H9 (cell line): ENCODE measurements around the gene FBXL15. TPM values are rescaled to one million over a fixed set of nuclear protein-coding genes. Genes with fewer than 3 reads are reported as not detected.

ENCODE experiments used
- DNase-seq: peaks from one replicate; pipeline ENCODE4 v3.0.0-alpha.2; 2017
- H2AFZ ChIP-seq: one replicate; pipeline ENCODE4 v1.6.1; 2013; ENCODE audit warnings: mild to moderate bottlenecking, low read length, control low read depth, moderate library complexity
- H2AK5ac ChIP-seq: 2 replicates; pipeline ENCODE4 v1.6.1; 2013; ENCODE audit warnings: low read length, control low read depth, mixed read lengths; ENCODE audit not compliant: insufficient read length
- H2BK120ac ChIP-seq: one replicate; pipeline ENCODE4 v1.6.1; 2013; ENCODE audit warnings: low read depth, mild to moderate bottlenecking, low read length, control low read depth, inconsistent platforms; ENCODE audit not compliant: poor library complexity, severe bottlenecking
- H2BK12ac ChIP-seq: 2 replicates; pipeline ENCODE4 v1.6.1; 2013; ENCODE audit warnings: low read length, control low read depth, mixed read lengths, low read depth; ENCODE audit not compliant: insufficient read length
- H2BK15ac ChIP-seq: 2 replicates; pipeline ENCODE4 v1.6.1; 2013; ENCODE audit warnings: low read depth, low read length, control low read depth
- H2BK20ac ChIP-seq: one replicate; pipeline ENCODE4 v1.6.1; 2013; ENCODE audit warnings: low read depth, mild to moderate bottlenecking, low read length, control low read depth, inconsistent platforms; ENCODE audit not compliant: poor library complexity, severe bottlenecking
- H2BK5ac ChIP-seq: 2 replicates; pipeline ENCODE4 v1.6.1; 2013; ENCODE audit warnings: low read length, control low read depth, mixed read lengths; ENCODE audit not compliant: insufficient read length
- H3K14ac ChIP-seq: 2 replicates; pipeline ENCODE4 v1.6.1; 2013; ENCODE audit warnings: low read length, control low read depth; ENCODE audit not compliant: insufficient read depth
- H3K18ac ChIP-seq: 2 replicates; pipeline ENCODE4 v1.6.1; 2013; ENCODE audit warnings: low read depth, mild to moderate bottlenecking, mixed read lengths, low read length, control low read depth; ENCODE audit not compliant: insufficient read length
- H3K23ac ChIP-seq: 2 replicates; pipeline ENCODE4 v1.6.1; 2013; ENCODE audit warnings: low read length, control low read depth, mixed read lengths, low read depth; ENCODE audit not compliant: insufficient read length
- H3K23me2 ChIP-seq: 2 replicates; pipeline ENCODE4 v1.6.1; 2013; ENCODE audit warnings: low read depth, mild to moderate bottlenecking, mixed read lengths, low read length, control low read depth; ENCODE audit not compliant: insufficient read length, poor library complexity, severe bottlenecking
- H3K27ac ChIP-seq: 2 replicates; pipeline ENCODE4 v1.5.1; 2013; ENCODE audit warnings: low read length, control low read depth, mixed read lengths, low read depth; ENCODE audit not compliant: insufficient read length
- H3K27me3 ChIP-seq: 2 replicates; pipeline ENCODE4 v1.6.1; 2013; ENCODE audit warnings: low read length, control low read depth, inconsistent platforms; ENCODE audit not compliant: insufficient read depth
- H3K4ac ChIP-seq: 2 replicates; pipeline ENCODE4 v1.6.1; 2013; ENCODE audit warnings: low read depth, mild to moderate bottlenecking, control low read depth, inconsistent platforms, low read length, moderate library complexity
- H3K4me1 ChIP-seq: 2 replicates; pipeline ENCODE4 v1.6.1; 2013; ENCODE audit warnings: low read length, control low read depth, inconsistent platforms; ENCODE audit not compliant: insufficient read depth
- H3K4me2 ChIP-seq: 2 replicates; pipeline ENCODE4 v1.6.1; 2013; ENCODE audit warnings: low read length, control low read depth, mixed read lengths; ENCODE audit not compliant: insufficient read length, insufficient read depth
- H3K56ac ChIP-seq: 2 replicates; pipeline ENCODE4 v1.6.1; 2013; ENCODE audit warnings: low read depth, mild to moderate bottlenecking, mixed read lengths, low read length, control low read depth; ENCODE audit not compliant: insufficient read length
- H3K79me1 ChIP-seq: 2 replicates; pipeline ENCODE4 v1.6.1; 2013; ENCODE audit warnings: low read depth, mild to moderate bottlenecking, moderate library complexity, low read length, control low read depth, inconsistent platforms; ENCODE audit not compliant: insufficient read depth, poor library complexity, severe bottlenecking
- H3K79me2 ChIP-seq: 2 replicates; pipeline ENCODE4 v1.6.1; 2013; ENCODE audit warnings: low read length, control low read depth, inconsistent platforms; ENCODE audit not compliant: insufficient read depth
- H3K9ac ChIP-seq: 2 replicates; pipeline ENCODE4 v1.6.1; 2013; ENCODE audit warnings: low read length, control low read depth, mixed read lengths; ENCODE audit not compliant: insufficient read length; ENCODE audit errors: extremely low read depth
- H3K9me3 ChIP-seq: one replicate; pipeline ENCODE4 v1.6.1; 2013; ENCODE audit warnings: low read depth, low read length, inconsistent platforms; ENCODE audit not compliant: control insufficient read depth
- H3T11ph ChIP-seq: one replicate; pipeline ENCODE4 v1.6.1; 2013; ENCODE audit warnings: mild to moderate bottlenecking, low read length, control low read depth, inconsistent platforms
- H4K20me1 ChIP-seq: one replicate; pipeline ENCODE4 v1.6.1; 2013; ENCODE audit not compliant: control insufficient read depth, insufficient read length, insufficient read depth
- H4K5ac ChIP-seq: 2 replicates; pipeline ENCODE4 v1.6.1; 2013; ENCODE audit warnings: low read depth, mild to moderate bottlenecking, mixed read lengths, low read length, control low read depth; ENCODE audit not compliant: insufficient read length
- H4K8ac ChIP-seq: replicated peaks from 2 replicates; pipeline ENCODE4 v1.6.1; 2013; ENCODE audit warnings: low read length, control low read depth, mixed read lengths, low read depth; ENCODE audit not compliant: insufficient read length
- H4K91ac ChIP-seq: 2 replicates; pipeline ENCODE4 v1.6.1; 2013; ENCODE audit warnings: low read depth, mild to moderate bottlenecking, moderate library complexity, mixed read lengths, low read length, control low read depth; ENCODE audit not compliant: insufficient read length
- H3K27ac Mint-ChIP-seq, 3 experiments: 2 replicates in 2 of 3; 3 replicates in 1 of 3; pipeline ENCODE4 v1.8.0; 2020 to 2021; ENCODE audit warnings: mixed read lengths in 3 of 3, mild to moderate bottlenecking in 1 of 3, moderate library complexity in 1 of 3
- H3K27me3 Mint-ChIP-seq: 2 replicates; pipeline ENCODE4 v1.8.0; 2021; ENCODE audit warnings: low read depth, mild to moderate bottlenecking, moderate library complexity, mixed read lengths
- H3K36me3 Mint-ChIP-seq, 3 experiments: 2 replicates in 2 of 3; 3 replicates in 1 of 3; pipeline ENCODE4 v1.8.0; 2020 to 2021; ENCODE audit warnings: low read depth in 3 of 3, mixed read lengths in 3 of 3; ENCODE audit not compliant: insufficient read depth in 1 of 3
- H3K4me1 Mint-ChIP-seq, 2 experiments: 2 replicates each; pipeline ENCODE4 v1.8.0; 2020; ENCODE audit warnings: mixed read lengths in 2 of 2
- H3K4me3 Mint-ChIP-seq, 2 experiments: 2 replicates in 1 of 2; 3 replicates in 1 of 2; pipeline ENCODE4 v1.8.0; 2020 to 2021; ENCODE audit warnings: mild to moderate bottlenecking in 2 of 2, mixed read lengths in 2 of 2, moderate library complexity in 1 of 2
- H3K9me3 Mint-ChIP-seq, 2 experiments: 2 replicates in 1 of 2; 3 replicates in 1 of 2; pipeline ENCODE4 v1.8.0; 2020; ENCODE audit warnings: mild to moderate bottlenecking in 2 of 2, mixed read lengths in 2 of 2, moderate library complexity in 1 of 2
- CTCF ChIP-seq: fragments of 200-600 bp; sonication (generic); conservative IDR thresholded peaks from 3 replicates; pipeline ENCODE4 v1.8.0; 2021; ENCODE audit warnings: antibody characterized with exemption, mild to moderate bottlenecking
- WGBS: extraction: QIAGEN DNeasy Blood & Tissue Kit; methylation state at CpG from one replicate; pipeline ENCODE4 v1.1.7; 2013; ENCODE audit warnings: missing lambda C conversion rate, low lambda C conversion rate, mixed read lengths; ENCODE audit not compliant: insufficient read length; ENCODE audit errors: extremely low coverage; 5-methylcytosine and 5-hydroxymethylcytosine counted together
- total RNA-seq: library from RNA; stranded (reverse); gene quantifications from 2 replicates; pipeline ENCODE4 v1.2.1, GENCODE V29; 2021

The FBXL15 gene
- total RNA-seq, 1 experiment from 2014 or later, result 9.1 TPM

- H4K91ac ChIP-seq, result no peak overlapping the region
- H3K27ac Mint-ChIP-seq, result peak overlapping the region; percentile 79 to 97 (median 91); a peak in 6 of 7 replicates
- peaks cover 0 to 4% (median 2%) of the 10 kb centered on the region in 3 experiments; a peak in 3 of 7 replicates for H3K36me3 Mint-ChIP-seq
- peak overlapping the region; percentile 90 for H3K18ac ChIP-seq
- H3K9me3 Mint-ChIP-seq, result no peaks in the 10 kb centered on the region
- no peak overlapping the region for H2AK5ac ChIP-seq
- H3T11ph ChIP-seq, result peak overlapping the region; percentile 81
- H3K4me3 Mint-ChIP-seq, result peak overlapping the region; percentile 76 to 95
- peaks cover 41 to 51% of the 10 kb centered on the region in 2 experiments for H3K4me1 Mint-ChIP-seq
- no peaks in the 10 kb centered on the region for H3K79me1 ChIP-seq
- WGBS, result no CpG with 5 or more reads among the region's 54 CpGs
- peak overlapping the region; percentile 29; the same call in 1 of the 2 replicates for H3K4ac ChIP-seq
- H4K20me1 ChIP-seq, result no peaks in the 10 kb centered on the region
- peak overlapping the region; percentile 83 for H3K4me2 ChIP-seq
- H4K8ac ChIP-seq, result no peak overlapping the region
- H3K27me3 ChIP-seq, result no peaks in the 10 kb centered on the region
- H3K9me3 ChIP-seq, result no peaks in the 10 kb centered on the region
- peaks cover 10% of the 10 kb centered on the region for H3K23me2 ChIP-seq
- H3K79me2 ChIP-seq, result no peaks in the 10 kb centered on the region
- H2BK15ac ChIP-seq, result no peak overlapping the region
- H3K23ac ChIP-seq, result no peak overlapping the region
- H2BK5ac ChIP-seq, result peak overlapping the region; percentile 32
- no peak for TF ChIP-seq CTCF
- H3K14ac ChIP-seq, result peak overlapping the region; percentile 91; the same call in 1 of the 2 replicates
- H2BK120ac ChIP-seq, result peak overlapping the region; percentile 84
- peak overlapping the region; percentile 68 for H3K9ac ChIP-seq
- peak overlapping the region; percentile 53 for H2AFZ ChIP-seq
- peaks cover 16% of the 10 kb centered on the region for H3K27me3 Mint-ChIP-seq
- peak overlapping the region; percentile 76 for H2BK20ac ChIP-seq
- peak overlapping the region; percentile 80 for H4K5ac ChIP-seq
- no peak overlapping the region for H3K56ac ChIP-seq
- DNase-seq, result peak; percentile 95
- no peak overlapping the region for H2BK12ac ChIP-seq
- H3K27ac ChIP-seq, result peak overlapping the region; percentile 16
- peaks cover 3% of the 10 kb centered on the region for H3K4me1 ChIP-seq
Measured at GRCh38 chr10:102461187-102462054, 40.8 kb downstream of the FBXL15 start.
